Neural cell (in vitro differentiated cells): ENCODE data around the gene SNX27. TPM values are rescaled to one million over a fixed set of nuclear protein-coding genes. Genes with fewer than 3 reads are reported as not detected.

ENCODE experiments used
- H2AFZ ChIP-seq: fragments of 200-600, 300-800 bp; sonication (generic), shearing (Covaris generic); 2 replicates; pipeline ENCODE4 v1.6.0; 2014; ENCODE audit warnings: low read depth, mild to moderate bottlenecking, antibody characterized with exemption, low read length, moderate library complexity
- H3F3A ChIP-seq: fragments of 200-600 bp; shearing (Covaris generic); 2 replicates; pipeline ENCODE4 v1.6.1; 2016; ENCODE audit warnings: mild to moderate bottlenecking, moderate library complexity, mixed read lengths, antibody characterized with exemption, low read length; ENCODE audit not compliant: insufficient read depth, poor library complexity, severe bottlenecking
- H3K27ac ChIP-seq: fragments of 200-600, 300-800 bp; sonication (generic), shearing (Covaris generic); 2 replicates; pipeline ENCODE4 v1.5.1; 2014; ENCODE audit warnings: mild to moderate bottlenecking, low read length, moderate library complexity
- H3K27me3 ChIP-seq: fragments of 300-800, 200-600 bp; sonication (generic), shearing (Covaris generic); 2 replicates; pipeline ENCODE4 v1.6.0; 2014; ENCODE audit warnings: mild to moderate bottlenecking, low read depth, low read length, moderate library complexity; ENCODE audit not compliant: insufficient read depth
- H3K36me3 ChIP-seq: fragments of 300-800, 200-600 bp; sonication (generic), shearing (Covaris generic); 2 replicates; pipeline ENCODE4 v1.5.1; 2014; ENCODE audit warnings: mild to moderate bottlenecking, antibody characterized with exemption, low read length, moderate library complexity; ENCODE audit not compliant: insufficient read depth
- H3K4me2 ChIP-seq: fragments of 300-800, 200-600 bp; sonication (generic), shearing (Covaris generic); 2 replicates; pipeline ENCODE4 v1.6.0; 2014; ENCODE audit warnings: mild to moderate bottlenecking, low read length
- H3K4me3 ChIP-seq: fragments of 300-800, 200-600 bp; sonication (generic), shearing (Covaris generic); 2 replicates; pipeline ENCODE4 v1.5.1; 2014; ENCODE audit warnings: mild to moderate bottlenecking, low read length, moderate library complexity
- H3K79me2 ChIP-seq: fragments of 200-600 bp; shearing (Covaris generic); replicated peaks from 2 replicates; pipeline ENCODE4 v1.6.0; 2014; ENCODE audit warnings: mild to moderate bottlenecking, low read length, moderate library complexity; ENCODE audit not compliant: insufficient read depth
- H3K9ac ChIP-seq: fragments of 300-800, 200-600 bp; sonication (generic), shearing (Covaris generic); 2 replicates; pipeline ENCODE4 v1.6.1; 2016; ENCODE audit warnings: mild to moderate bottlenecking, low read length, mixed read lengths
- H3K9me2 ChIP-seq: fragments of 200-600 bp; shearing (Covaris generic); 2 replicates; pipeline ENCODE4 v1.6.1; 2016; ENCODE audit warnings: mild to moderate bottlenecking, low read length, mixed read lengths; ENCODE audit not compliant: insufficient read depth
- H3K9me3 ChIP-seq: fragments of 200-600, 300-800 bp; sonication (generic), shearing (Covaris generic); 2 replicates; pipeline ENCODE4 v1.6.1; 2016; ENCODE audit warnings: mild to moderate bottlenecking, mixed run types, low read length, moderate library complexity, mixed read lengths
- H4K20me1 ChIP-seq: fragments of 200-600 bp; shearing (Covaris generic); 2 replicates; pipeline ENCODE4 v1.6.1; 2016; ENCODE audit warnings: mild to moderate bottlenecking, mixed run types; ENCODE audit not compliant: insufficient read depth
- CTCF ChIP-seq: fragments of 450-650 bp; IDR thresholded peaks from 2 replicates; pipeline ENCODE4 v1.5.1; 2014; ENCODE audit warnings: antibody characterized with exemption, mild to moderate bottlenecking, moderate library complexity; ENCODE audit not compliant: poor library complexity, severe bottlenecking
- EP300 ChIP-seq: fragments of 450-650 bp; conservative IDR thresholded peaks from 2 replicates; pipeline ENCODE4 v1.6.1; 2014; ENCODE audit warnings: antibody characterized with exemption, mild to moderate bottlenecking, moderate library complexity; ENCODE audit not compliant: poor library complexity, severe bottlenecking
- EZH2 ChIP-seq: fragments of 200-600, 300-800 bp; shearing (Covaris generic), sonication (generic); IDR thresholded peaks from 2 replicates; pipeline ENCODE4 v1.6.1; 2014; ENCODE audit warnings: antibody characterized with exemption, low read length, borderline replicate concordance, mild to moderate bottlenecking; ENCODE audit not compliant: insufficient read depth, poor library complexity, severe bottlenecking
- MXI1 ChIP-seq: fragments of 450-650 bp; conservative IDR thresholded peaks from 2 replicates; pipeline ENCODE4 v1.6.1; 2014; ENCODE audit warnings: antibody characterized with exemption, mild to moderate bottlenecking; ENCODE audit not compliant: poor library complexity, severe bottlenecking
- POLR2AphosphoS5 ChIP-seq: IDR thresholded peaks from 2 replicates; pipeline ENCODE4 v1.6.1; 2012
- RAD21 ChIP-seq: fragments of 450-650 bp; conservative IDR thresholded peaks from 2 replicates; pipeline ENCODE4 v1.6.1; 2014; ENCODE audit warnings: antibody characterized with exemption, mild to moderate bottlenecking, moderate library complexity
- SMC3 ChIP-seq: fragments of 450-650 bp; conservative IDR thresholded peaks from 2 replicates; pipeline ENCODE4 v1.6.1; 2014; ENCODE audit warnings: antibody characterized with exemption, mild to moderate bottlenecking, moderate library complexity; ENCODE audit not compliant: poor library complexity
- TAF1 ChIP-seq: IDR thresholded peaks from 2 replicates; pipeline ENCODE4 v1.6.1; 2012; ENCODE audit warnings: low read depth
- polyA plus RNA-seq: library from polyadenylated mRNA; depleted of rRNA; stranded (reverse); fragments of >200 nt; gene quantifications from 2 replicates; pipeline ENCODE4 v1.2.3, GENCODE V29; 2014
- TF ChIP-seq, protein P1 (sequence below): IDR thresholded peaks from 2 replicates; pipeline ENCODE4 v1.6.1; 2012; ENCODE audit warnings: borderline replicate concordance

The SNX27 gene
- polyA plus RNA-seq, 1 donor from 2014 or later, result 30.2 TPM

DNA sequence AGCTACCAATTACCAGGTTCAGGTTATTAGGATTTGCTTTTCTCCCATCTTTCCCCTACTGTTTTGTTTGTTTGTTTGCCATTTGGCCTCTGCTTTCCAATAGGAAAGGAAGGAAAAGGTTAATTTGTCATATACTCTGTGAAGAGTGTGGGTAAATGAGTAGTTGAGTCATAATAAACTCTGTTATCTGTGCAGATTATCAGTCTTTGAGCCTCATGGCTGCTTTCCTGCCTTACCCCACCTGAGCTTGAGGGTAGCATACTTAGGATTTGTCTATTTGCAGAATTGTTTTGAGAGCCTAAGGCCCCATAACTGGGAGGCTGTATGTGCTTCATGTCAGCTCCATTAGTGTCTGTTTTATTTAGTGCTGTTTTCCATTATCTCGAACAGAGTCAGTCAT is 32.9 kb upstream of the SNX27 start:
- Histone ChIP-seq H3K4me3 (no peak overlapping the region), H3K27me3 (no peaks in the 10 kb centered on the region), H3K27ac (no peak overlapping the region), H3K79me2 (no peaks in the 10 kb centered on the region), H3K36me3 (peaks cover 16% of the 10 kb centered on the region), H4K20me1 (no peaks in the 10 kb centered on the region), H3F3A (no peaks in the 10 kb centered on the region), H3K9me2 (no peaks in the 10 kb centered on the region), H3K9me3 (no peaks in the 10 kb centered on the region), H2AFZ (no peak overlapping the region), H3K4me2 (no peak overlapping the region), H3K9ac (no peak overlapping the region)
- TF ChIP-seq SMC3, result no peak
- TF ChIP-seq, protein P1, sequence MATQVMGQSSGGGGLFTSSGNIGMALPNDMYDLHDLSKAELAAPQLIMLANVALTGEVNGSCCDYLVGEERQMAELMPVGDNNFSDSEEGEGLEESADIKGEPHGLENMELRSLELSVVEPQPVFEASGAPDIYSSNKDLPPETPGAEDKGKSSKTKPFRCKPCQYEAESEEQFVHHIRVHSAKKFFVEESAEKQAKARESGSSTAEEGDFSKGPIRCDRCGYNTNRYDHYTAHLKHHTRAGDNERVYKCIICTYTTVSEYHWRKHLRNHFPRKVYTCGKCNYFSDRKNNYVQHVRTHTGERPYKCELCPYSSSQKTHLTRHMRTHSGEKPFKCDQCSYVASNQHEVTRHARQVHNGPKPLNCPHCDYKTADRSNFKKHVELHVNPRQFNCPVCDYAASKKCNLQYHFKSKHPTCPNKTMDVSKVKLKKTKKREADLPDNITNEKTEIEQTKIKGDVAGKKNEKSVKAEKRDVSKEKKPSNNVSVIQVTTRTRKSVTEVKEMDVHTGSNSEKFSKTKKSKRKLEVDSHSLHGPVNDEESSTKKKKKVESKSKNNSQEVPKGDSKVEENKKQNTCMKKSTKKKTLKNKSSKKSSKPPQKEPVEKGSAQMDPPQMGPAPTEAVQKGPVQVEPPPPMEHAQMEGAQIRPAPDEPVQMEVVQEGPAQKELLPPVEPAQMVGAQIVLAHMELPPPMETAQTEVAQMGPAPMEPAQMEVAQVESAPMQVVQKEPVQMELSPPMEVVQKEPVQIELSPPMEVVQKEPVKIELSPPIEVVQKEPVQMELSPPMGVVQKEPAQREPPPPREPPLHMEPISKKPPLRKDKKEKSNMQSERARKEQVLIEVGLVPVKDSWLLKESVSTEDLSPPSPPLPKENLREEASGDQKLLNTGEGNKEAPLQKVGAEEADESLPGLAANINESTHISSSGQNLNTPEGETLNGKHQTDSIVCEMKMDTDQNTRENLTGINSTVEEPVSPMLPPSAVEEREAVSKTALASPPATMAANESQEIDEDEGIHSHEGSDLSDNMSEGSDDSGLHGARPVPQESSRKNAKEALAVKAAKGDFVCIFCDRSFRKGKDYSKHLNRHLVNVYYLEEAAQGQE, result no peak
- no peak for TF ChIP-seq EP300
- no peak for TF ChIP-seq TAF1
- TF ChIP-seq MXI1, result no peak
- TF ChIP-seq RAD21, result no peak
- TF ChIP-seq CTCF, result no peak
- no peak for TF ChIP-seq EZH2
- TF ChIP-seq POLR2AphosphoS5, result no peak

DNA sequence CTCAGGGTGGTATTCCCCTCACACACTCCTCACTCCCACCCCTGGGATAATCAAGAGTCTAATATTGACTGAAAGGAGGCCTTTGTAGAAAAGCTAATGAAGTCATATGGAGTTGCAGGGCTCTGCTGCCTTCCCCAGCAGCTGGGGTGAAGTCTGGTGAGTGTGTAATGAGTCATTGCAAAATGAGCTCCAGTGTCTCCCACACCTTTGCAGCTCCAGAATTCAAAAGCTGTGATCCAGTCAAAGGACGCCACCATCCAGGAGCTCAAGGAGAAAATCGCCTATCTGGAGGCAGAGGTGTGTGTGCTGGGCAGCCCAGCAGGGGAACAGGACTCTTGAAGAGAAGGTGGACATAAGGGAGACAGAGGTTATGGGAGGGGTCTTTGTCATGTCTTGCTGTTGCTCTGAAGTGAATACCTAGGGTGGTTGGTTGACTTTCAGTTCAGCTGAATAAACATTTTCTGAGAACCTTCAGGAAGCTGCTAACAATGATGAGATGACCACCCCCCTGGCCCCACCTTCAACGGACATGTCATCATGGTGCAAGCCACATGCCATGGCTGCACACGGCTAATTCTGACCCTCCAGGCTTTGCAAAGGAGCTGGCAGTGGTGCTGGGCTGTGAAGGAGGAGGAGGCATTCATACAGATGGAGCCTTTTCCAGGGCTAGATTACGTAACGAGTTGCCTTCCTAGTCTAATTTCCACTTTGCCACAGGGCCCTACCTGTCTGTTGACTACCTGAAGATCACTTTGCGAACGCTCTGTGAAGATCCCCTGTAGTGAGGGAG is 32.2 kb upstream of the SNX27 start:
- Histone ChIP-seq H3K9me3 (no peaks in the 10 kb centered on the region), H3K79me2 (no peaks in the 10 kb centered on the region), H3K9me2 (no peaks in the 10 kb centered on the region), H3K4me2 (no peak overlapping the region), H3K4me3 (no peak overlapping the region), H3K27ac (no peak overlapping the region), H3F3A (no peaks in the 10 kb centered on the region), H3K9ac (no peak overlapping the region), H2AFZ (no peak overlapping the region), H3K27me3 (no peaks in the 10 kb centered on the region), H4K20me1 (no peaks in the 10 kb centered on the region), H3K36me3 (peaks cover 18% of the 10 kb centered on the region)
- no peak for TF ChIP-seq EZH2
- TF ChIP-seq TAF1, result no peak
- TF ChIP-seq RAD21, result no peak
- no peak for TF ChIP-seq POLR2AphosphoS5
- TF ChIP-seq, protein P1, result no peak
- no peak for TF ChIP-seq MXI1
- TF ChIP-seq EP300, result no peak
- TF ChIP-seq SMC3, result no peak
